GM21381 (cell line): ENCODE results near the gene TMED1.
A peak's percentile ranks its signal among the peaks of the same experiment; 100 is the strongest.
"Not testable (repeated sequence)": the region's sequence is repeated elsewhere in the genome, so short reads cannot be mapped to it uniquely, and the experiment has no call there.

Experiments used
- ATAC-seq: cut with Tn5 transposase; IDR thresholded peaks from one replicate; pipeline ENCODE4 v1.9.1; 2021; ENCODE audit warnings: mild to moderate bottlenecking, moderate library complexity; ENCODE audit not compliant: unreplicated experiment

Gene TMED1, protein sequence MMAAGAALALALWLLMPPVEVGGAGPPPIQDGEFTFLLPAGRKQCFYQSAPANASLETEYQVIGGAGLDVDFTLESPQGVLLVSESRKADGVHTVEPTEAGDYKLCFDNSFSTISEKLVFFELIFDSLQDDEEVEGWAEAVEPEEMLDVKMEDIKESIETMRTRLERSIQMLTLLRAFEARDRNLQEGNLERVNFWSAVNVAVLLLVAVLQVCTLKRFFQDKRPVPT

DNA sequence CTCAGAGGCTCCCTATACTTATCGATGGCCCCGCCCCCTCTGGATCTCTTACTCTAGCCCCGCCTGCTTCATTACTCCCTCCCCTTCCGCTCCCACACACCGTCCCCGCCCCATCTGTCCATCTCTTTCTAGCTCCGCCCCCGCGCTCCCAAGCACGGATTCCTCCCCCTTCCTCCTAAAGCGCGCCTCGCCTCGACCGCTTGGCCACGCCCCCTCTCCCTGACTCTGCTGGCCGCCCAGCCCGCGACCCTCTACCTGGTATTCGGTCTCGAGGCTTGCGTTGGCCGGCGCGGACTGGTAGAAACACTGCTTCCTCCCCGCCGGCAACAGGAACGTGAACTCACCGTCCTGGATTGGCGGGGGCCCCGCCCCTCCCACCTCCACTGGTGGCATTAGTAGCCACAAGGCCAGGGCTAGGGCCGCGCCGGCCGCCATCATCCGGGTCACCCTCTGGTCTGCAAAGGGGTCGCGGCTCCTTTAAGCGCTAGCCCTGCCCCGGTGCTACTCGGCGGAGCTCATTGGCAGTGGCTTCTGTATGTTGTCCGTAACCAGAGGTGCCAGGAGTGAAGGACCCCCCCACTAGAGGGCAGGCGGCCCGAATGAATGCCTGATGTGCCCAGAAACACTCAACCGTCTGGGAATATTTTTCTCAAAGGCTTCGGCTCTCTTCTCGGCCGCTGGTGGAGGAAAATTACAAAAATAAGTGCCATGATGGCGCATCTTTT lies at the start of gene TMED1:
Gene TMED1 (minus strand): TSS at position 459 of the 725 bp plus-strand sequence. CDS start 21 bp downstream, at position 438.
- ATAC-seq, result peak; percentile 69

DNA sequence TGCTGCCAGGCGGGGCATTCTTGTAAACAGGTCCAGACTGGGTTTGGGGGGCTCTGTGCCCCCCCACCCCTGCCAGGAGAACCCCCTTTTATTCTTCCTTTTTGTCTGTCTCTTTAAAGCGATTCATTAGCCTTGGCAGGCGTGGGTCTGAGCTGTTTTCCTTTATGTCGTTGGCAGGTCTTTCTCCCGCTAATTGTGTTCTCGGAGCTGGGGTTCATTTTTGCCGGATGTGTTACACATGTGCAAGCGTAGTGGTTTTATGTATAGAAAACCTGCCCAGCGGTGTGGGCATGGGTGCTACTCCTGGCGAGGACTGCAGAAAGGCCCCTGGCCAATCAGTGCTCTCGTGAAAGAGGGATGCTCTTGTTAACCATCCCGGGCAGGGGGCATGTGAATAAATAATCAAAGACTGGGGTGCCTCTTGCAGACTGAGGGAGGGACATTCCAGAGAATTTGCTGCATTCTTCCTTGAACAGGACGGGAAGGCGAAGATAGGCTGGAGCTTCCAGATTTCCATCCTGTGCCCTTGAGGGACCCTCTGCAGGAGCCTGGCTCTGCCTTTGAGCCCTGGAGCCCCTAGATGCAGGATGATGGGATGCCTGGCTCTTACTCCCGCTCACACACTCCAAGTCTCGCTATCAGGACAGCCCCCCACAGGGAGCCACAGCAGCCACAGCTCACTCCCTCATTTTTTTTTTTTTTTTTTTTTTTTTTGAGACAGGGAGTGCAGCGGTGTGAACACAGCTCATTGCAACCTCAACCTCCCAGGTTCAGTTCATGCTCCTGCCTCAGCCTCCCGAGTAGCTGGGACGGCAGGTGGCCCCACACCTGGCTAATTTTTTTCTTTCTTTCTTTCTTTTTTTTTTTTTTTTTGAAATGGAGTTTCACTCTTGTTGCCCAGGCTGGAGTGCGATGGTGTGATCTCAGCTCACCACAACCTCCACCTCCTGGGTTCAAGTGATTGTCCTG lies 49.5 kb upstream of the TMED1 start:
- no peak for ATAC-seq

DNA sequence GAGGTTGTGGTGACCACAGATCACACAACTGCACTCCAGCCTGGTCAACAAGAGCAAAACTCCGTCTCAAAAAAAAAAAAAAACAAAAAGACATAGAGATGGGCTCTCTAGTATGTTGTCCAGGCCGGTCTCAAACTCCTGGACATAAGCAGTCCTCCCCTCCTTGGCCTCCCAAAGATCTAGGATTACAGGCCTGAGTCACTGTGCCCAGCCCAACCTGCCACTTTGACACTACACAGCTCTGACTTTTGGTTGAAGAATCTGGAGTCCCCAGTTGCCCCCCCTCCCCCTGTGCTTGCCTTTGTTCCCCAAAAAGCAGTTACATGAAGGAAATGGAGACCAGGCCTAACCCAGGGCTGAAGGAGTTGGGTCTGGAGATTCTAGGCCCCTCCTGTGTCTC lies 48.3 kb upstream of the TMED1 start:
- no peak for ATAC-seq

DNA sequence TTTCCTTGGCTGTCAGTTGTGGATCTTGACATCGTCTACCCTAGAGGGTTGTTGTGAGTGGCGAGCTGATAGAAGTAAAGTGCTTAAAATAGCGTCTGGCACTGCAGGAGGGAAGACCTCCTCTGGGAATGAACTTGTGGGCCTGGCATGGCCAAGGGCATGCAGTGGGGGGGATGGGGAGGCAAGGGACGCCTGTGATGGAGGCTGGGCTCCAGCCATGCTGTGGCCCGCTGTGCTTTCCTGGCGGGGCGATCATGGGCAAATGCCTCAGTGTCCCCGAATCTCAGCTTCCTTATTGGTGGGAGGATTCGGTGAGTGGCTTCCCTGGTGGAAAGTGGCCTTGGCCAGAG lies 46.1 kb upstream of the TMED1 start:
- ATAC-seq, result no peak

DNA sequence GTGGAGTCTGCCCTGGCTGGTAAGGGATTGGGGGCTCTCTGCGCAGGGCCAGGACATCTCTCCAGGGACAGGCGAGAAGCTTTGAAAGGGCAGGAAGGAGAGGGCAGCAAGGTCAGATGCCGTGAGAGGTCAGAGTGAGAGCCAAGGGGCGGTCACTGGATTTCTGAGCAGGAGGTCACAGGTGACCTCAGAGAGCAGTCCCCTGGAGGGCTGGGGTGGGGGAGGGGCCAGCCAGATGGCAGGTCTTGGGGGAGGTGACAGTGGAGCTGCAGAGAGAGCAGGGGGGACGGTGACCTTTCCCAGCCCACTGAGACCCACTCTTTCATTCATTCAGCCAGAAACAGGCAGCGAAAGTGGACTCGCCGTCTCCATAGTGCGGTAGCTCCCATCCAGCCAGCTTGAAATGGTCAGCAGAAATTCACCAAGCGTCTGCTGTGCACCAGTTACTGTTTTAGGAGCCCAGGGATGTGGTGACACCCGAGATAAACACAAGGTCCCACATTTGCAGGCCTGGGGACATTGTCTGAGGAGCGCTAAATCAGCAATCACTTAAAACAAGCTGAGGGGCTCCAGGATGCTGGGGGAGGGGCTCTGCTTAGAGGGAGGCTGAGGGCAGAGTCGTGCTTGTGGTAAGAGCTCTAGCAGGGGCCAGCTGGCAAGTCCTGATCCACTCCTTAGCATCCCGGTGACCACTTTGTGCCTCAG lies 45.5 kb upstream of the TMED1 start:
- no peak for ATAC-seq

DNA sequence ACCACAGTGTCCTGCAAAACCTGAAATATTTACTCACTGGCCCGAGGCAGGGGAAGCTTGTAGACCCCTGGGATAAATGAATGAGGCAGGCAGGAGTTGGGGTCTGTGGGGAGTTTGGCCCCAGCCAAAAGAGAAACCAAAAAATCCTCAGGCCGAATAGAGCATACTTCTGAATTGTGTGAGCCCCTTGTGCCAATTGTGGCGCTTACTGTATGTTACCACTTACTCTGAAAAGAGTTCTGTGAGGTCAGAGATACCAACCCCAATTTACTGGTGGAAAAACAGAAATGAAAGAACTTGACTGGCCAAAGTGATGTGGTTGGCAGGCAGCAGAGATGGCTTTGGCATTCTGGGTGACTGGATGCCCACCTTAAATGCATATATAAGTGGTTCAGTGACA lies 42.2 kb upstream of the TMED1 start:
- ATAC-seq, result no peak

DNA sequence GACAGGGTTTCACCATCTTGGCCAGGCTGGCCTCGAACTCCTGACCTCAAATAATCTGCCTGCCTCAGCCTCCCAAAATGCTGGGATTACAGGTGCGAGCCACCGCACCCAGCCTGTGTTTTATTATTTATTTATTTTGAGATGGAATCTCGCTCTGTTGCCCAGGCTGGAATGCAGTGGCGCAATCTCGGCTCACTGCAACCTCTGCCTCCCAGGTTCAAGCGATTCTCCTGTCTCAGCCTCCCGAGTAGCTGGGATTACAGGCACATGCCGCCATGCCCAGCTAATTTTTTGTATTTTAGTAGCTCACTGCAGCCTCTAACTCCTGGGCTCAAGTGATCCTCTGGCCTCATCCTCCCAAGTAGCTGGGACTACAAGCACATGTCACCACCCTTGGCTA lies 41.6 kb upstream of the TMED1 start:
- ATAC-seq, result not testable (repeated sequence)

DNA sequence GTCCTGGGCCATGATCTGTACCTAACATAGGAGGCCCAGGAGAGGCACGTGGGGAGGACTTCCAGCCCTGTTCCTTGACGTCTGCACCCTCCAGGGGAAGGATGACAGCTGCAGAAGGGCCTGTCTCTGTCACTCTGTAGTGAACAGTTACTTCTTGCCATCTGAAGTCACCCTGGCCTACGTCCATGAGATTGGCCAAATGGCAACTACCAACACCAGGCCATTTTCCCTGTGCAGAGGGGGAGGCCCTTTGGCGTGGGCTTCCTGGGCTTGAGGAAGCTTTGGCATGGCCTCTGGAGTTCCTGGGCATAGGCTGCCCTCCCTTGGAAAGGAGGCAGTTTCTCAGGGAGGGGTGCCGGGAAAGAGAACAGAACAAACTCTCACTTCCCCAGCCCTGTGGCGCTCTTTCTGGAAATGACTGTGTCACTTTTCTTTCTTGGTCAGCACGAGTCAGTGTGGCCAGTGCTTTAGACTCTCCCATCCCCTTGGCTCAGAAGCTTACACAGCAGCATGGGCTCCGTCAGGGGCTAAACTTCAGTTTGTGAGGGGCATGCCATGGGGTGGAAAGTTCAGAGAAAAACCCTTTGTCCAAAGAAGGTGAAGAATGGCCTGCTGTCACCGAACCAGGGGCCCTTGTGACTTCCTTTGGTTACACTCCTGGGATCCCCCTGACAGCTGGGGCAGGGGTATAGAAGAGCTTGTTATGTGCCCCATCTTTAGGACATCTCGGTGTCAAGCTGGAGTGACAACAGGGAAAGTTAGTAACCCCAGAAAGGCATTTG lies 40.6 kb upstream of the TMED1 start:
- ATAC-seq, result peak; percentile 46

DNA sequence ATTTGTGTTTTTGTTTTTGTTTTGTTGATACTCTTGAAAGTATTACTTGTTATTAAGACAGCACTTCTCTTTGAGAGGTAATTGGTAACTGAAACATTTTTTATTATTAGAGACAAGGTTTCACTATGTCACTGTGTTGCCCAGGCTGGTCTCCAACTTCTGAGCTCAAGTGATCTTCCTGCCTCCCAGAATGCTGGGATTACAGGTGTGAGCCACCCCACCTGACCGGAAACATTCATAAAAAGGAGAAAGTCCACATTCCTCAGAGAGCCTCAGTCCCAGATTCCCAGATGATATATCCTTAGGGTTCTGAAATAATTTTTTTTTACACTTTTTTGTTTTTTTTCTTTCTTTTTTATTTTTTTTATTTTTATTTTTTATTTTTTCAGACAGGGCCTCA lies 38.0 kb upstream of the TMED1 start:
- no peak for ATAC-seq

DNA sequence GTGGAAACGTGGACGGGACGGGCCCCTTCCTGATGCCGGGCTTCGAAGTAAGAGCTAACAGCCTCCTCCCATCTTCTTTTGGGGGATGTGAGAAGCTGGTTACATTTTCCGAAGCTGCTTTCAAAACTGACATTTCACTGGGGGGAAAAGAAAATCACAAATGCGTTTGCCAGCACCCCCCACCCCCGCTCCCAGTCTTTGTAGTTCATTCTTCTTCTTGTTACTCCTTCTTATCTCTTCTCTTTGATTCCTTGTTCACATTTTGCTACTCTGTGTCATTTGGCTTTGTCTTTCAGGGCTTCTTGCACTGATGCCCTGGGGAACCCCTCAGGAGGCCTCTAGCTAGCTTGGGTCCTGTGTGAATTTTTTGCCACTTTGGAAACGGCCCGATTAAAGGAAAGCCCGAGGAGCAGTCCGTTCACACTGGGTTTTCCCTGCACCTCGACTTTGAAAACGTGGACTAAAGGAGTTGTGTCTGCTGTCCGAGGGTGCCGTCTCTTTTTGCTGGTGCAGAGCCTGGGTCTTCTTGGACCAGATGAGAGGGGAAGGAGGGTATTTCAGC lies 36.6 kb upstream of the TMED1 start:
- ATAC-seq, result no peak

DNA sequence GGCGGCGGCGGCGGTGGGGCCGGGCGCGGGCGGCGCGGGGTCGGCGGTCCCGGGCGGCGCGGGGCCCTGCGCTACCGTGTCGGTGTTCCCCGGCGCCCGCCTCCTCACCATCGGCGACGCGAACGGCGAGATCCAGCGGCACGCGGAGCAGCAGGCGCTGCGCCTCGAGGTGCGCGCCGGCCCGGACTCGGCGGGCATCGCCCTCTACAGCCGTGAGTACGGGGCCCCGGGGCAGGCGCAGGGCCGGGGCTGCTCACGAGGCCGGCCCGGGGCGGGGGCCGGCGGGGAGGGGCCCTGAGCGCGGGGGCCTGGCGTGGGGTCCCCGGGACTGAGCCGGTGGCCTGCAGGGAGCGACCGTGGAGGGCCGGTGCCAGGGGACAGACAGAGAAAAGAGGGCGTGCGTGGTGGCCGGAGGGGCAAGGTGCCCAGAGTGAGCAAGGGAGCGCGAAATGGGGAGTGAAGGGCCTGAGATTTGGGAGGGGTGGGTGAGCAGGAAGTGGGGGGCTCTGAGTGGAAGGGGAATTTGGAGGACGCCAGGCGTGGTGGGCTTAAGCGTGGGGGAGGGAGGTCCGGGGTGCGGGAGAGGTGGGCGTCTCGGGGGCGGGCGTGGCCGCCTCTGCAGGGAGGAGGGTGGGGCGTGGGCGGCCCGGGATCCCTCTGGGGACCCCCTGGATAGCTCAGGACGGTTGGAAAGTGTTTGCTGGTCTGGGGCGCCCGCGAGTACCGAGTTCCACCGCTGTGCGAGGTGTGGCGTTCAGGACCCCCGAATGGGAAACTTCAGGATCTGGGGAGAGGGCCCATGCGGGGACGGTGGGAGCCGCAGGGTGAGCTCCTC lies 35.9 kb upstream of the TMED1 start:
- peak; percentile 8 for ATAC-seq

DNA sequence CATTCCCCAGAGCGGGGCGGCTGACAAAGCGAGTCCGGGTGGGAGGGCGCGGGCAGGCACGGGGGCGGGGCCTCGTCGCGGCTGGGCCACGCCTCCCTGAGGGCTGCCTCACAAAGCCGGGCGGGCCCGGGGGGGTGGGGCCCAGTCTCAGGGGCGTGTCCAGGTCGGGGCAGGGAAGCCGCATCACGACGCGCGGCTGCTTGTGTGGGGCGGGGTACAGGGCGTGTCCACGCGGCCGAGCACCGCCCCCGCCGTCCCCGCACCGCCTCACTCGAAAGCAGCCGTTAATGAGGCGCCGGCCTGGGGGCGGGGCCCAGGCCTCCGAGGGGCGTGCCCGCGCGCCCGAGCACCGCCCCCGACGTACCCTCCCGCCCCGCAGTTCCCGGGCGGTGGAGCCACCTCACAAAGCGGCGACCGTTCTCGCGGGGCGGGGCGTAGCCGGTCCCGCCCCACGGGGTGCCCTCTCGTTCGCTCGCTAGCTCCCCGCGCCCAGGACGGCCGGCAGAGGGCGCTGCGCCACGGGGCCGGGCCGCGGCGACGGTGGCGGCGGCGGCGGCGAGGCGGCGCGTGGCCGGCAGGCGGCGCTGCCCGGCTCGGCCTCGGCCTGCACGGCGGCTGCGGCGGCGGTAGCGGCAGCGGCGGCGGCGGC lies 35.1 kb upstream of the TMED1 start, which contains the start of gene CARM1:
Gene CARM1 (plus strand): TSS at position 599 of the 649 bp plus-strand sequence. CDS start 150 bp downstream, outside the sequence.
- peak; percentile 74 for ATAC-seq

DNA sequence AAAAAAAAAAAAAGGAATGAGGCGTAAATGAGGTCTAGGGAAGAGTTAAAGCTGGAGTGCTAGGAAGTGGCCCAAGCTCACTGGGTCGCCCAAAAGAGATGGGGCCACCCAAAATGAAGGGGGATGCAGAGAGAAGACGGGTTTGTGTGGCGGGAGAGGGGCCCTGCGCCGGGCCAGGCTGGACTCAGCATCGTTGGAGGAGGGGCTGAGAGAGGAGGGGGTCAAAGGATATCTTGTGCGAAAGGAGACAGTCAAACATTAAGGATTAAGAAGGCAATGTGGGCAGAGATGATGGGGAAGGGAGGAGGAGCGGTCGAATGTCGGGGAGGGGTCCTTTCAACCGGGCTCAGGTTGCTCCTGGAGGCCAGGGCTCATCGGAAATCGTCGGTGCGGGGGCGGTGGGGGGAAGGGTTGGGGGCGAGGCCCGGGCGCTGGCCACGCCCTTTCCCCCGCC lies 34.5 kb upstream of the TMED1 start:
- no peak for ATAC-seq

DNA sequence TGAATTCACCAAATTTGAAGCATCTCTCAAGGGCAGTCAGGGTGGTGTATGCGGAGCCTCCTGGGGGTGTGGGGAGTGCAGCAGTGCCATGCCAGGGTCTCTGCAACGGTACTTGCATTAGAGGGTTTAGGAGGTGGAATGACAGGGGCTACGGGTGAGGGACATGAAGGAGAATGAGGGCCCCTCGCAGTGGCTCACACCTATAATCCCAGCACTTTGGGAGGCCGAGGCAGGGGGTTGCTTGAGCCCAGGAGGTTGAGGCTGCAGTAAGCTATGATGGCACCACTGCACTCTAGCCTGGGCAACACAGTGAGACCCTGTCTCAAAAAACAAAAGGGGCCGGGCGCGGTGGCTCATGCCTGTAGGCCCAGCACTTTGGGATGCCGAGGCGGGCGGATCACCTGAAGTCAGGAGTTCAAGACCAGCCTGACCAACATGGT lies 33.9 kb upstream of the TMED1 start:
- not testable (repeated sequence) for ATAC-seq

DNA sequence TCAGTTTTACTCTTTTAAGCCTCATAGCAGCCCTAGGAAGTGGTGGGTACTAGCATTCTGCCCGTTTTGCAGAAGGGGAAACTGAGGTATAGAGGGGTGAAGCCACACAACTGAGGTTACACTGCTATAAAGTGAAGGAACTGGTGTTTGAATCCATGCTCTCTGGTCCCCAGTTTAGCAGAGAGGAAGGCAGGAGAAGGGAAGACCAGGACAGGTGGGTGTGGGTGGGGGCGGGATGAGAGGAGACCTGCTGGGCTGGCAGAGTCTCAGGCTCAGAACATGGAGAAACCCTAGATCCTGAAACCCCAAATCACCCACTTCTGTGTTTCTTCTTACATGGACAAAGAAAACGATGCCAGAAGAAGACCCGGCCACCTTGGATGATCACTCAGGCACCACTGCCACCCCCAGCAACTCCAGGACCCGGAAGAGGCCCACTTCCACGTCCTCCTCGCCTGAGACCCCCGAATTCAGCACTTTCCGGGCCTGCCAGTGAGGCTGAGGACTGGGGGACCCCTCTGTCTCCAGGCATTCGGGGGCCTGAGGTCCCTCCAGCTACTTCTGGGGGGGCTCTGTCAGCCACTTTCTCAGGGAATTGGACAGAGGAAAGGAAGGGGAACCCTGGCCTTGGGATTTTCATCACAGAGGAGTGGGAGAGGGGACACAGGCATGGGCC lies 33.0 kb upstream of the TMED1 start:
- no peak for ATAC-seq

DNA sequence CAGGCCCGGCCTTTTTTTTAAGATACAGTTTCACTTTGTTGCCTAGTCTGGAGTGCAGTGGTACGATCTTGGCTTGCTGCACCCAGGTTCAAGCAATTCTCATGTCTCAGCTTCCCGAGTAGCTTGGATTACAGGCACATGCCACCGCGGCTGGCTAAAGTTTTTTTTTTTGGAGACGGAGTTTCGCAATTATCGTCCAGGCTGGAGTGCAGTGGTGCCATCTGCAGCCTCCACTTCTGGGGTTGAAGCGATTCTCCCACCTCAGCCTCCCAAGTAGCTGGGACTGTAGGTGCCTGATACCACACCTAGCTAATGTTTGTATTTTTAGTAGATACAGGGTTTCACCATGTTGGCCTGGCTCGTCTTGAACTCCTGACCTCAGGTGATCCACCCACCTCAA lies 30.5 kb upstream of the TMED1 start:
- no peak for ATAC-seq

DNA sequence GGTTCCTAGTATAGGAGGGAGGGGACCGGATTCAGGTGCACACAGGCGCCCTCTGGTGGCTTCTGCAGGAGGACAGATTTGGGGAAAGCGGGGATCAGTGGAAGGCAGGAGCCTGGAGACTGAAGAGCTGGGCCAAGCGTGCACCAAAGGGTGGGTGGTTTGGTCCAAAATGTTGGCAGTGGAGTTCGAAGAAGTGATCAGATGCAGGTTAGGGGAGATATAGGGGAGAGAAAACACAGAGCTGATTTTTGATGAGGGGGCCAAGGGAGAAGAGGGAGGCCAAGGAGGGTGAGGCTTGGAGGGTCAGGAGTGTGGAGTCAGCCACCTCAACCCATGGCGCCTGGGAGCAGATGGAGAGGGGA lies 28.5 kb upstream of the TMED1 start:
- ATAC-seq, result no peak
